NOMO-1 treated with dmso at 0.1 percent for 144 hours (cell line): Measurements from ENCODE around the gene CCT5.
"Not testable (repeated sequence)": the region's sequence is repeated elsewhere in the genome, so short reads cannot be mapped to it uniquely, and the experiment has no call there.

ENCODE experiments used
- DNase-seq: peaks from one replicate; lab custom pipeline; 2025; ENCODE audit not compliant: unreplicated experiment; lab: John Stamatoyannopoulos, UW

Gene CCT5

GRCh38 chr5:10244342-10244944 is 5.6 kb upstream of the CCT5 start:
- no peak for DNase-seq

DNA sequence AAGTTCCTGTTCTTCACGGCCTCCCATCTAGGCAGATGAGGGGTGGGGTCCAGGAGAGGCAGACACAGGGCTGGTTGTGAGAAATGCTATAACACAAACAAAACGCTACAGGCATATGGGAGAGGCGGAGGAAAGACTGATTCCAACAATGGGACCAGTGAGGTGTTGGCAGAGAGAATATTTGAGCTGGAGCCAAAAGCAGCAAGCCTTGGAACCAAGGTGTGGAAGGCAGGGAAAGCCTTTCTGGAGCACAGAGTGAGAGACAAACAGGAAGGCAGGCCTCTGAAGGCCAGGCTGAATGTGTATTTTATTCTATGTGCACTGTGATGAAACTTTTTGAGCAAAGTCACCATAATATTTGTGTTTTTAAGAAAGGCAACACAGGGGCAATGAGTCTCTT is 3.3 kb upstream of the CCT5 start:
- DNase-seq, result no peak

- DNase-seq, result not testable (repeated sequence)
These were observed 2.9 kb upstream of the CCT5 start for GRCh38 chr5:10247217-10247616.

DNA sequence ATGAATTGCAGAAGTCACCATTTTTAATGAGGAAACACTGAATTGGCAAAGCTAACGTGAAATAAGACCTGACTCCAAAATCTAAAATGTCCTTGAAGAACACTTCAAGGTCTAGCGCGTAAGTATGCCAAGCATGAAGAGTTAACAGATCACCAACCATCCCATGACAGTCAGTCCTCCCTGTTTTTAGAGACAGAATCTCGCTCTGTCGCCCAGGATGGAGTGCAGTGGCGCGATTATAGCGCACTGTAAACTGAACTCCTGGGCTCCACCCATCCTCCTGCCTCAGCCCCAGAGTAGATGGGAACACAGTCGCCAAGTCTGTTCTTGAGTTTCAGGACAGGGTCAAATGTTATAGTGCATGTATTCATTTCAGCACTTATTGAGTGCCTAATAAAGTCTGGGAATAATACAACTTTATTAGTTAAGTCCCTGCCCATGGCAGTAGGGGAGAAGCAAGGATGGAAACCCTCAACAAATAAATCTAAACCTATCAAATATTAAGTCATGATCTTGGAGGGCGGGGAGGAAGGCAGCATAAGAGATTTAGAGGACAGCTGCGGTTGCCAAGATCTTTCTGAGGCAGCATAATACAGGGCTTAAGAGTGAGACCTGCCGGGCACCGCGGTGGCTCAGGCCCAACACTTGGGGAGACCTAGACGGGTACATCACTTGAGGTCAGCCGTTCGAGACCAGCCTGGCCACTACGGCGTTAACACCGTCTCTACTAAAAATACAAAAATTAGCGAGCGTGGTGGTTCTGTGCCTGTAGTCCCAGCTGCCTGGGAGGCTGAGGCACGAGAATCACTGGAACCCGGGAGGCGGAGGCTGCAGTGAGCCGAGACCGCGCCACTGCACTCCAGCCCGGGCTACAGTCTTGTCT is 1.5 kb upstream of the CCT5 start:
- no peak for DNase-seq

DNA sequence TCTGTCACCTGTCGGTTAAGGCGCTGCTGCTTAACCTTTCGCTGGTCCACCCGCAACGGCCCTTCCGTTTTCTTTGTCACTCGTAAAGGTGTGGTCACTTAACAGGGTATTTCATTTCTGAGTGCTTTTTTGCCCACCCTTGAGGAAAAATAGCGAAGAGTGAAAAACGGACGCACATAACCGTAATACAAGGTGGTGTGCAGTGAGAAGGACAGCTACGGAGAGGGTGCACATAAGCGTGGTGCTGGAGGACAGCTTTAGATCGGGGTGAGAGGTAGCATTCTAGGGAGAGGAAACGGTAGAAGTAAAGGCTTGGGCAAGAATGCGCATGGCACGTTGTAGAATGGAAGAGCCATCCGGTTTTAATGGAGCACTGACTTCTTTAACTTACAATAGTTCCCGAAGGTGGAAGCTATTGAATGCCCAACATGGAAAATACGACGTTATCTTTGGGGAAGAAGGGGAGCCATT is 761 bp downstream of the CCT5 start:
- peak; percentile 73 for DNase-seq

DNA sequence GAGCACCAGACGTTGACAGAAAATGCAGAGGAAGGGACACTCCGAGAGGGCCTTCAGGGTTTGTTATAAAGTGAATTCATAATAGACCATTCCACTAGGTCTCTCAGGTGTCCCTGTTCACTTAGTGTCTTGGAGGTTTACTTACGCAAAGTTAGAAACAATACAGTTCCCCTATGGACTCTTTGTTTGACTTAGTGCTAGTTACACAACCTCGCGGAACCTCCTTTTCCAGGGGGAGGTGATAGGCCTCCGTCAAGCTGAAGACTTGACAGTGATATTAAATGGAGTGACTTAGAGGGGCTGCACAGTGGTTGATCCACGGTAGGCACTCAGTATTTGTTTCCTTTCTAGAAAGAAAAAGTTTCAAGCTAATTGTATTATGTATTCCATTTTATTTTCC is 1.3 kb downstream of the CCT5 start:
- peak; percentile 57 for DNase-seq

DNA sequence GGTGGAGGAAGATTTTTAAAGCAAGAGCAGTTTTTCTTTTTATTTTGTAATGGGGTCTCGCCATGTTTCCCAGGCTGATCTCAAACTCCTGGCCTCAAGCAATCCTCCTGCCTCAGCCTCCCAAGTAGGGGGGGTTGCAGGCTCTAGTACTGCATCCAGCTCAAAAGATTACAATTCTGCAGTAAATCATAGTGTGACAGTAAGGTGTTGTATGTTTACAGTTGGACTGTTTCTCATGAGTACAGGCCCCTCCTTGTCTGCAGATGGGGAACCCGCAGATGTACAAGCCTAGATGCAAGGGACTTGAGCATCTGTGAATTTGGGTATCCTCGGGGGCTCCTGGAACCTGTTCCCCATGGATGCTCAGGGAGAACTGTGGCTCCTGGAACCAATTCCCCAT is 3.3 kb downstream of the CCT5 start:
- no peak for DNase-seq

- DNase-seq, result no peak
These were observed 4.6 kb downstream of the CCT5 start for GRCh38 chr5:10254686-10255085.

DNA sequence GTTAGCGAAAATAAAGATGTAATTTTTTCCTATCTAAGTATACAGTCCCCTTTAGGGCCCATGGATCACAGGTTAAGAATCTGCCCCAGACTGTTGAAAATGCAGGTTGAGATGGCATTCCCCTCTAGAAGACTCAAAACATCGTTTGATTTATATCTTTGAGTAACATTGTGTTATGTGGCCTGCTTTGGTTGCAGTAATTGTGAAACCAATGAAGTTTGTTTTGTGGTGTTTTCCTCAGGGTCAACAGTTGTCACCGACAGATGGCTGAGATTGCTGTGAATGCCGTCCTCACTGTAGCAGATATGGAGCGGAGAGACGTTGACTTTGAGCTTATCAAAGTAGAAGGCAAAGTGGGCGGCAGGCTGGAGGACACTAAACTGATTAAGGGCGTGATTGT is 7.8 kb downstream of the CCT5 start:
- DNase-seq, result no peak

GRCh38 chr5:10259899-10260298 is 9.8 kb downstream of the CCT5 start:
- no peak for DNase-seq

GRCh38 chr5:10261065-10261464 is 11.0 kb downstream of the CCT5 start:
- no peak for DNase-seq

DNA sequence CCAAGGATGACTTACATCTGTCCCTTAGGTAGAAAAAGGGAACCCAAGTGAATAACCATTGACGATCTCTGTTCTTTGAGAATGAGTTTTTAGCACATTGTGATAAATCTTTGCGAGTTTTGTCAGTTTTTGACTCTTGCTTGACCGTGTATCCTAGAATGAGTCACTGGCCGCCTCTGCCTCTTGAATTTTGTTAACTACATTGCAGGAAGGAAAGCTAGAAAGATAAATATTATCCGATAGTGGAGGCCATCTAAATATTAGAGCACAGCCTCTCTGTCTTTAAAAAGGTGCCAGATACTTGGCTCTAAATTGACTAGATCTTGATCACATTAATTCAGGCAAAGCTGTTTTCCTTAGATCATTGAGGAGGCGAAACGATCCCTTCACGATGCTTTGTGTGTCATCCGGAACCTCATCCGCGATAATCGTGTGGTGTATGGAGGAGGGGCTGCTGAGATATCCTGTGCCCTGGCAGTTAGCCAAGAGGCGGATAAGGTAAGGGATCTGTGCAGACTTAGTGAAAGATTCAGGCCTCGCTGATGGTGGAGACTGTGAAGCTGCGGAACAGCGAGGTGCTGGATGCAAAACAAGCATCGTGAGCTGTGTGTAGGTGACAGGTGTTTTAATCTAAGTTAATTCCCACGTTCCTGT is 12.2 kb downstream of the CCT5 start:
- no peak for DNase-seq

GRCh38 chr5:10262995-10263394 is 12.9 kb downstream of the CCT5 start:
- DNase-seq, result no peak

GRCh38 chr5:10264604-10265003 is 14.5 kb downstream of the CCT5 start:
- DNase-seq, result no peak

GRCh38 chr5:10265245-10266109 is 15.4 kb downstream of the CCT5 start:
- no peak for DNase-seq

- peak; percentile 17 for DNase-seq
These were observed 16.1 kb downstream of the CCT5 start for GRCh38 chr5:10266137-10266536.

- no peak for DNase-seq
These were observed 16.8 kb downstream of the CCT5 start for GRCh38 chr5:10266839-10267238.

DNA sequence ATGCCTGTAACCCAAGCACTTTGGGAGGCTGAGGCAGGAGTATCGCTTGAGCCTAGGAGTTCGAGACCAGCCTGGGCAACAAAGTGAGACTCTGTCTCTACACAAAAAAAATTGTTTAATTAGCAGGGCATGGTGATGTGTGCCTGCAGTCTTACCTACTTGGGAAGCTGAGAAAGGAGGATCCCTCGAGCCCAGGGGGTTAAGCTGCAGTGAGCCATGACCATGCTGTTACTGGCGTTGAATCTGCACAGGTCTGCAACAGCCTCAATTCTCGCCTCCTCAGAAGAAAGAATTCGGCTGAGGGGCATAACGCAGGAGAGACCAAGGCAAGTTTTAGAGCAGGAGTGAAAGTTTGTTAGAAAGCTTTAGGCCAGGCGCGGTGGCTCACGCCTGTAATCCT is 18.0 kb downstream of the CCT5 start:
- no peak for DNase-seq

DNA sequence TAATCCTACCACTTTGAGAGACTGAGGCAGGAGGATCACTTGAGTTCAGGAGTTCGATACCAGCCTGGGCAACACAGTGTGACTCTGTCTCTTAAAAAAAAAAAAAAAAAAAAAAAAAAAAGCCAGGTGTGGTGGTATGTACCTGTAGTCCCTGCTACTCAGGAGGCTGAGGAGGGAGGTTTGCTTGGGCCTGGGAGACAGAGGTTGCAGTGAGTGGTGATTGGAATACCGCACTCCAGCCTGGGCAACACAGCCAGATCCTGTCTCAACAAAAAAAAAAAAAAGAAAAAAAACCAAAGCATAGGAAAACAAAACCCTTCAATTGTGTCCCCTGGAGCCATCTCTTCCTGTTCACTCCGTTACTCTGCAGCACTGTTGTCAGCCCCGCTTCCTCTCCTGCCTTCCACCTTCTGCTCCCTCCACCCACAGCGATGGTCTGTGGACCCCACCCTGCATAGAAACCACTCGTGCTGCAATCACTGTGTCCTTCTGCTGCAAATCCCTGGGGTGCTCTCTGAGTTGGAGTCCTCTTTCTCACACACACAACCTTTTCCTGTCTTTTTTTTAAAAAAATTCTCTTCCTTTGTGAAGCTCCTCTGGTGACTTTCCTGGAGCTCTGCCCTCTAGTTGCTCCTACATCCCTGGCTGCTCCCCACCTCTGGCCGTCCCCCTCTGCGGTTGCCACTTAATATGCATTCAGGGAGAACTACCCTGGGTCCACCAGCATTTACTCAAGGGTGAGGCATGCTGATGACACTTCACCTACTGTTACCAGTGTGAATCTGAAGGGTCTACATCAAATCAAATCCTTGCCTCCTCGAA is 22.2 kb downstream of the CCT5 start:
- no peak for DNase-seq

DNA sequence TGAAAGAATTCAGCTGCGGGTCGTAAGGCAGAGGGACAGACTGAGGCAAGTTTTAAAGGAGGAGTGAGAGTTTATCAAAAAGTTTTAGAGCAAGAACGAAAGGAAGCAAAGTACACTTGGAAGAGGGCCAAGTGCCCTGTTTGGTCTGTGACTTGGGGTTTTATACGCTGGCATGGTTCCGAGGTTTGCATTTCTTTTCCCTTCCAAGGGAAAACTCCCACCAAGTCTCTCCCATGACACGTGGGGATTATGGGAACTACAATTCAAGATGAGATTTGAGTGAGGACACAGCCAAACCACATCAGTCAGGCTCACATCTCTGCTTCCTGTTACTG is 22.8 kb downstream of the CCT5 start:
- DNase-seq, result not testable (repeated sequence)
